Thyroid gland (tissue), 4 donors: ENCODE data around the gene NLK.

Experiments used
- POLR2A ChIP-seq, 2 donors: fragments of 450-650 bp; IDR thresholded peaks; one replicate each; pipeline ENCODE4 v1.6.1; 2017; ENCODE audit warnings: antibody characterized with exemption in 2 of 2, mild to moderate bottlenecking in 2 of 2, moderate library complexity in 1 of 2
- TF ChIP-seq, protein P1 (sequence below), 6 experiments: fragments of 200-600 bp in 3 of 6; fragments of 450-650 bp in 3 of 6; sonication (generic) in 3 of 6; IDR thresholded peaks; one replicate each; pipeline ENCODE4 v1.5.1; 2016 to 2019; ENCODE audit warnings: antibody characterized with exemption in 6 of 6, mild to moderate bottlenecking in 2 of 6, inconsistent platforms in 1 of 6, moderate library complexity in 1 of 6

DNA sequence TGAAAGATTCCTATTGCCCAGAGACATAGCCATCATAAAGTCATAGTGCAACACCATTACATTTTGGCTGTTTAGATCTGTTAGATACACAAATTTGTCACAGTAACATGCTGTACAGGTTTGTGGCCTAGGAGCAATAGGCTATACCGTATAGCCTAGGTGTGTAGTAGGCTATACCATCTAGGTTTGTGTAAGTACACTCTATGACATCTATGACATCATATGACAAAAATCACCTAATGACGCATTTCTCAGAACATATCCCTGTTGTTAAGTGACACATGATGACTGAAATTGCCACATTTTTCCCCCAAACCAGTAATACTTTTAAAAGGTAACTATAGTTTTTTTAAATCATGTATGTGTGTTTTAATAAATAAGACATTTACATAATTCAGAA is 43.3 kb downstream of the NLK start:
- TF ChIP-seq, protein P1, sequence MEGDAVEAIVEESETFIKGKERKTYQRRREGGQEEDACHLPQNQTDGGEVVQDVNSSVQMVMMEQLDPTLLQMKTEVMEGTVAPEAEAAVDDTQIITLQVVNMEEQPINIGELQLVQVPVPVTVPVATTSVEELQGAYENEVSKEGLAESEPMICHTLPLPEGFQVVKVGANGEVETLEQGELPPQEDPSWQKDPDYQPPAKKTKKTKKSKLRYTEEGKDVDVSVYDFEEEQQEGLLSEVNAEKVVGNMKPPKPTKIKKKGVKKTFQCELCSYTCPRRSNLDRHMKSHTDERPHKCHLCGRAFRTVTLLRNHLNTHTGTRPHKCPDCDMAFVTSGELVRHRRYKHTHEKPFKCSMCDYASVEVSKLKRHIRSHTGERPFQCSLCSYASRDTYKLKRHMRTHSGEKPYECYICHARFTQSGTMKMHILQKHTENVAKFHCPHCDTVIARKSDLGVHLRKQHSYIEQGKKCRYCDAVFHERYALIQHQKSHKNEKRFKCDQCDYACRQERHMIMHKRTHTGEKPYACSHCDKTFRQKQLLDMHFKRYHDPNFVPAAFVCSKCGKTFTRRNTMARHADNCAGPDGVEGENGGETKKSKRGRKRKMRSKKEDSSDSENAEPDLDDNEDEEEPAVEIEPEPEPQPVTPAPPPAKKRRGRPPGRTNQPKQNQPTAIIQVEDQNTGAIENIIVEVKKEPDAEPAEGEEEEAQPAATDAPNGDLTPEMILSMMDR (IDR thresholded peaks at IDR 0.05): no peak
- no peak for TF ChIP-seq POLR2A (IDR thresholded peaks at IDR 0.05)
